WTC11 (cell line): ENCODE data around the gene SOX15. TPM values are rescaled to one million over a fixed set of nuclear protein-coding genes. Genes with fewer than 3 reads are reported as not detected.

Experiments
- ATAC-seq: fragments of 200-7000 bp; cut with Tn5 transposase; 2 replicates; pipeline ENCODE4 v1.10.0; 2021; ENCODE audit warnings: mild to moderate bottlenecking, moderate library complexity
- CTCF ChIA-PET: fragments of 300-600 bp; sonication (Branson Sonifier 250); formaldehyde crosslinking; loops from one replicate; lab custom pipeline; 2021; ENCODE audit warnings: antibody characterized with exemption; lab: Charles Lee
- POLR2A ChIA-PET: fragments of 350-600 bp; sonication (Branson Sonifier 250); formaldehyde crosslinking; loops from one replicate; lab custom pipeline; 2021; ENCODE audit warnings: antibody characterized with exemption; lab: Charles Lee
- DNase-seq: peaks from one replicate; pipeline ENCODE4 v3.0.0; 2021; ENCODE audit warnings: low spot score
- H3K27ac Mint-ChIP-seq: 2 replicates; pipeline ENCODE4 v1.8.0; 2021; ENCODE audit warnings: mixed read lengths
- H3K27me3 Mint-ChIP-seq: 2 replicates; pipeline ENCODE4 v1.8.0; 2021; ENCODE audit warnings: low read depth, mild to moderate bottlenecking, moderate library complexity, mixed read lengths
- H3K36me3 Mint-ChIP-seq: 2 replicates; pipeline ENCODE4 v1.8.0; 2021; ENCODE audit warnings: mixed read lengths
- H3K4me1 Mint-ChIP-seq: 2 replicates; pipeline ENCODE4 v1.8.0; 2022; ENCODE audit warnings: mixed read lengths
- H3K4me3 Mint-ChIP-seq: 2 replicates; pipeline ENCODE4 v1.8.0; 2021; ENCODE audit warnings: mild to moderate bottlenecking, moderate library complexity, mixed read lengths
- H3K9me3 Mint-ChIP-seq: 2 replicates; pipeline ENCODE4 v1.8.0; 2021; ENCODE audit warnings: mixed read lengths
- CREB1 ChIP-seq: sonication (generic); formaldehyde crosslinking; IDR thresholded peaks from 2 replicates; pipeline ENCODE4 v1.8.0; 2023; ENCODE audit warnings: mild to moderate bottlenecking, missing genetic modification reagents
- FOXP1 ChIP-seq: sonication (generic); formaldehyde crosslinking; IDR thresholded peaks from 2 replicates; pipeline ENCODE4 v1.8.0; 2022; ENCODE audit warnings: missing genetic modification reagents, mild to moderate bottlenecking, moderate library complexity, borderline replicate concordance
- IRF2 ChIP-seq: sonication (generic); formaldehyde crosslinking; IDR thresholded peaks from 2 replicates; pipeline ENCODE4 v1.8.0; 2022; ENCODE audit warnings: low read depth, missing genetic modification reagents, borderline replicate concordance
- NFE2L1 ChIP-seq: sonication (generic); formaldehyde crosslinking; IDR thresholded peaks from 2 replicates; pipeline ENCODE4 v1.8.1; 2023; ENCODE audit warnings: missing genetic modification reagents
- OVOL2 ChIP-seq: fragments of 250-450 bp; sonication (Bioruptor Pico); IDR thresholded peaks from 2 replicates; pipeline ENCODE4 v1.9.0; 2021; ENCODE audit warnings: mild to moderate bottlenecking, borderline replicate concordance
- total RNA-seq: library from RNA; stranded (reverse); gene quantifications from 3 replicates; pipeline ENCODE4 v1.2.3, GENCODE V29; 2021
- TF ChIP-seq, protein P1 (sequence below): sonication (generic); formaldehyde crosslinking; IDR thresholded peaks from 2 replicates; pipeline ENCODE4 v1.8.0; 2023; ENCODE audit warnings: missing genetic modification reagents, mild to moderate bottlenecking, borderline replicate concordance
- TF ChIP-seq, protein P2 (sequence below): fragments of 250-450 bp; sonication (Bioruptor Pico); IDR thresholded peaks from 2 replicates; pipeline ENCODE4 v2.1.2; 2022; ENCODE audit warnings: mild to moderate bottlenecking, moderate library complexity
- TF ChIP-seq, protein P3 (sequence below): sonication (generic); formaldehyde crosslinking; IDR thresholded peaks from 2 replicates; pipeline ENCODE4 v1.8.1; 2022; ENCODE audit warnings: mild to moderate bottlenecking, missing genetic modification reagents, moderate library complexity, borderline replicate concordance
- TF ChIP-seq, protein P4 (sequence below): sonication (generic); formaldehyde crosslinking; IDR thresholded peaks from 2 replicates; pipeline ENCODE4 v1.8.1; 2022; ENCODE audit warnings: mild to moderate bottlenecking, moderate library complexity, missing genetic modification reagents
- TF ChIP-seq, protein P5 (sequence below): sonication (generic); formaldehyde crosslinking; IDR thresholded peaks from 2 replicates; pipeline ENCODE4 v1.8.1; 2022; ENCODE audit warnings: low read depth, mild to moderate bottlenecking, moderate library complexity, missing genetic modification reagents, borderline replicate concordance
- TF ChIP-seq, protein P6 (sequence below): fragments of 250-450 bp; sonication (Bioruptor Pico); IDR thresholded peaks from 2 replicates; pipeline ENCODE4 v1.9.0; 2021; ENCODE audit warnings: mild to moderate bottlenecking, borderline replicate concordance
- TF ChIP-seq, protein P7 (sequence below): sonication (generic); formaldehyde crosslinking; IDR thresholded peaks from 2 replicates; pipeline ENCODE4 v1.8.0; 2023; ENCODE audit warnings: mild to moderate bottlenecking, missing genetic modification reagents

The SOX15 gene
- total RNA-seq, 1 experiment from 2014 or later: 19.9 TPM

DNA sequence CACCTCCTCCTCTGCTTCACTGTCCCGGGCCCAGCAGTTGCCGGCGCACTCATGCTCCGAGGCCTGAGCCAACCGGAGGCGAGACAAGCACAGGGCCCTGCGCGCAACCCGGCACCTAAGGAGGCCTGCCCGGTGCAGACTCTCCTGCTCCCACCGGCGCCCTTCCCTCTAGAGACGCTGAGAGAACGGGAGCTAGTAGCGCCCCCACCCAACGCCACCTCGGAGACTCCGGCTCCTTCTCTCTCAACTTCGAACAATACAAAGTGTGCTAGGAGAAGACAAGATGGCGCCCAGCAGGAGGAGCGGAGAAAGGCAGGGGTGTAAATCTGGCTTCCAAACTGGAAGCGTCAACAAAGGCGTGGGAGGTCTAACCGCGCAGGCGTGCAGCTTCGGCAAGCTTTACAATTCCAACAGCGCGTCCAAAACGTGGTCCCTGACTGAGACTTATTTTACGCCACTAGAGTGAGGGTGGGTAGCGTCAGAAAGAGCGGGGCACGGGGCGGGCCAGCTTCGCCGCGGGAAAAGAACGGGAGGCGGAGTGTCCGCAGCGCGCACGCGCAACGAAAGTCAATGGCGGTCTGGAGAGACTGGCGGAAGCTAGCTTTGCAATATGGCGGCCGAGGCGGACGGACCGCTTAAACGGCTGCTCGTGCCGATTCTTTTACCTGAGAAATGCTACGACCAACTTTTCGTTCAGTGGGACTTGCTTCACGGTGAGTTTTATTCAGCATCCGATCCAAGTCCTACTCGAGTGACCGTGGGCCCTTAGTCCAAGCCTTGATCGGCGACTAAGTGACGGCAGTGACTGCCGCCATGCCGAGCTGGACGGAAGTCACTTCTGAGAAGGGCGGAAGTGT lies 6.4 kb downstream of the SOX15 start, which contains the start of gene MPDU1 (continued):
- TF ChIP-seq, protein P1, sequence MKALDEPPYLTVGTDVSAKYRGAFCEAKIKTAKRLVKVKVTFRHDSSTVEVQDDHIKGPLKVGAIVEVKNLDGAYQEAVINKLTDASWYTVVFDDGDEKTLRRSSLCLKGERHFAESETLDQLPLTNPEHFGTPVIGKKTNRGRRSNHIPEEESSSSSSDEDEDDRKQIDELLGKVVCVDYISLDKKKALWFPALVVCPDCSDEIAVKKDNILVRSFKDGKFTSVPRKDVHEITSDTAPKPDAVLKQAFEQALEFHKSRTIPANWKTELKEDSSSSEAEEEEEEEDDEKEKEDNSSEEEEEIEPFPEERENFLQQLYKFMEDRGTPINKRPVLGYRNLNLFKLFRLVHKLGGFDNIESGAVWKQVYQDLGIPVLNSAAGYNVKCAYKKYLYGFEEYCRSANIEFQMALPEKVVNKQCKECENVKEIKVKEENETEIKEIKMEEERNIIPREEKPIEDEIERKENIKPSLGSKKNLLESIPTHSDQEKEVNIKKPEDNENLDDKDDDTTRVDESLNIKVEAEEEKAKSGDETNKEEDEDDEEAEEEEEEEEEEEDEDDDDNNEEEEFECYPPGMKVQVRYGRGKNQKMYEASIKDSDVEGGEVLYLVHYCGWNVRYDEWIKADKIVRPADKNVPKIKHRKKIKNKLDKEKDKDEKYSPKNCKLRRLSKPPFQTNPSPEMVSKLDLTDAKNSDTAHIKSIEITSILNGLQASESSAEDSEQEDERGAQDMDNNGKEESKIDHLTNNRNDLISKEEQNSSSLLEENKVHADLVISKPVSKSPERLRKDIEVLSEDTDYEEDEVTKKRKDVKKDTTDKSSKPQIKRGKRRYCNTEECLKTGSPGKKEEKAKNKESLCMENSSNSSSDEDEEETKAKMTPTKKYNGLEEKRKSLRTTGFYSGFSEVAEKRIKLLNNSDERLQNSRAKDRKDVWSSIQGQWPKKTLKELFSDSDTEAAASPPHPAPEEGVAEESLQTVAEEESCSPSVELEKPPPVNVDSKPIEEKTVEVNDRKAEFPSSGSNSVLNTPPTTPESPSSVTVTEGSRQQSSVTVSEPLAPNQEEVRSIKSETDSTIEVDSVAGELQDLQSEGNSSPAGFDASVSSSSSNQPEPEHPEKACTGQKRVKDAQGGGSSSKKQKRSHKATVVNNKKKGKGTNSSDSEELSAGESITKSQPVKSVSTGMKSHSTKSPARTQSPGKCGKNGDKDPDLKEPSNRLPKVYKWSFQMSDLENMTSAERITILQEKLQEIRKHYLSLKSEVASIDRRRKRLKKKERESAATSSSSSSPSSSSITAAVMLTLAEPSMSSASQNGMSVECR (CRISPR knock-in tag): 0 out of 2 replicates have a peak, but pooled peaks have one; percentile 21
- TF ChIP-seq FOXP1 (peak; percentile 49; the same call in 1 of the 2 replicates), CREB1 (CRISPR knock-in tag) (0 out of 2 replicates have a peak, but pooled peaks have one; percentile 55), IRF2 (CRISPR knock-in tag) (no peak)
- TF ChIP-seq, protein P2, sequence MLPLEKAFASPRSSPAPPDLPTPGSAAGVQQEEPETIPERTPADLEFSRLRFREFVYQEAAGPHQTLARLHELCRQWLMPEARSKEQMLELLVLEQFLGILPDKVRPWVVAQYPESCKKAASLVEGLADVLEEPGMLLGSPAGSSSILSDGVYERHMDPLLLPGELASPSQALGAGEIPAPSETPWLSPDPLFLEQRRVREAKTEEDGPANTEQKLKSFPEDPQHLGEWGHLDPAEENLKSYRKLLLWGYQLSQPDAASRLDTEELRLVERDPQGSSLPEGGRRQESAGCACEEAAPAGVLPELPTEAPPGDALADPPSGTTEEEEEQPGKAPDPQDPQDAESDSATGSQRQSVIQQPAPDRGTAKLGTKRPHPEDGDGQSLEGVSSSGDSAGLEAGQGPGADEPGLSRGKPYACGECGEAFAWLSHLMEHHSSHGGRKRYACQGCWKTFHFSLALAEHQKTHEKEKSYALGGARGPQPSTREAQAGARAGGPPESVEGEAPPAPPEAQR: no peak
- TF ChIP-seq, protein P3, sequence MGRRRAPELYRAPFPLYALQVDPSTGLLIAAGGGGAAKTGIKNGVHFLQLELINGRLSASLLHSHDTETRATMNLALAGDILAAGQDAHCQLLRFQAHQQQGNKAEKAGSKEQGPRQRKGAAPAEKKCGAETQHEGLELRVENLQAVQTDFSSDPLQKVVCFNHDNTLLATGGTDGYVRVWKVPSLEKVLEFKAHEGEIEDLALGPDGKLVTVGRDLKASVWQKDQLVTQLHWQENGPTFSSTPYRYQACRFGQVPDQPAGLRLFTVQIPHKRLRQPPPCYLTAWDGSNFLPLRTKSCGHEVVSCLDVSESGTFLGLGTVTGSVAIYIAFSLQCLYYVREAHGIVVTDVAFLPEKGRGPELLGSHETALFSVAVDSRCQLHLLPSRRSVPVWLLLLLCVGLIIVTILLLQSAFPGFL (CRISPR knock-in tag): 0 out of 2 replicates have a peak, but pooled peaks have one; percentile 52
- TF ChIP-seq, protein P4, sequence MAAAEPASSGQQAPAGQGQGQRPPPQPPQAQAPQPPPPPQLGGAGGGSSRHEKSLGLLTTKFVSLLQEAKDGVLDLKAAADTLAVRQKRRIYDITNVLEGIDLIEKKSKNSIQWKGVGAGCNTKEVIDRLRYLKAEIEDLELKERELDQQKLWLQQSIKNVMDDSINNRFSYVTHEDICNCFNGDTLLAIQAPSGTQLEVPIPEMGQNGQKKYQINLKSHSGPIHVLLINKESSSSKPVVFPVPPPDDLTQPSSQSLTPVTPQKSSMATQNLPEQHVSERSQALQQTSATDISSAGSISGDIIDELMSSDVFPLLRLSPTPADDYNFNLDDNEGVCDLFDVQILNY (CRISPR knock-in tag): peak; percentile 94; the same call in 1 of the 2 replicates
- TF ChIP-seq, protein P5, sequence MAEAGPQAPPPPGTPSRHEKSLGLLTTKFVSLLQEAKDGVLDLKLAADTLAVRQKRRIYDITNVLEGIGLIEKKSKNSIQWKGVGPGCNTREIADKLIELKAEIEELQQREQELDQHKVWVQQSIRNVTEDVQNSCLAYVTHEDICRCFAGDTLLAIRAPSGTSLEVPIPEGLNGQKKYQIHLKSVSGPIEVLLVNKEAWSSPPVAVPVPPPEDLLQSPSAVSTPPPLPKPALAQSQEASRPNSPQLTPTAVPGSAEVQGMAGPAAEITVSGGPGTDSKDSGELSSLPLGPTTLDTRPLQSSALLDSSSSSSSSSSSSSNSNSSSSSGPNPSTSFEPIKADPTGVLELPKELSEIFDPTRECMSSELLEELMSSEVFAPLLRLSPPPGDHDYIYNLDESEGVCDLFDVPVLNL (CRISPR knock-in tag): peak; percentile 88; the same call in 1 of the 2 replicates
- TF ChIP-seq, all 79 proteins: peak for 25

DNA sequence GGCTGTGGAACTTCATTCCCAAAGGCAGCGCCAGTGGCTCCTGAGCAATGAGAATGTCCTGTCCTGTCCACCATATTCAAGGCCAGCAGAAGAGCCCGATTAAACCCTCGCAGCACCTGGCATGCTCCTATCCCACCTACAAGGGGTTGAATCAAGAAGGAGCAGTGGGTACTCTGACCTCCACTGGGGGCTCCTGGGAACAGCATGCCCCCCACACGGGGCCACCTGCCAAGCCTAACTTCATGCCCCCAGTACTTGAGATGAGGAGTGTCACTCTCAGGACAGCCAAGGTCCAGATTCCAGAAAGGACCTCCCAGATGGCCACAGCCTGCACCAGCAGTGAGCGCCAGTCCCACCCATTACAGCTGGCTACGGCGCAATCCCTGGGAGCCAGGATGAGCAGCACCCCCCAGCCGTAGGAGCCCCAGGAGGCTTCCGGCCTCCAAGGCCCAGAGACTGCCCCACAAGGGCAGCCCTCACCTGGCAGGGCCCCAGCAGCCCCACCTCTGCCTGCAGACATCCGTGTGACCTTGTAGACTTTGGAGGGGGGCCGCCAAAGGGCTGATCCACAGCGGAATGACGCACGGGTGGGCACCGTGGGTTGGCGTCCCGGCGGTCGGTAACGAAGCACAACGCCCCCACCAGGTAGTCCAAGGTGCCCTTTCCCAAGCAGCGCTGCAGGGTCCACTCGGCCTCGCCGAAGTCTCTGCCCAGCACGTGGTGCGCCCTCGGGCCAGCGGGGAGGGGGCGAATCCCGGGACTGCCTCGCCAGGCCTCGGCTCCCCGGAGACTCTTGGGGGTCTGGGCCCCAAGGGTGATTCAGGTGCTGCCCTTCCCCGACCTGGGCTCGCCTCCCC lies 7.3 kb downstream of the SOX15 start:
- peak overlapping the region; percentile 75 for H3K27ac Mint-ChIP-seq
- peaks cover 25% of the 10 kb centered on the region for H3K36me3 Mint-ChIP-seq
- ATAC-seq: no peak
- no peaks in the 10 kb centered on the region for H3K9me3 Mint-ChIP-seq
- ChIA-PET CTCF (interaction anchor here (1.4 to 1.8 kb wide), 3 partner anchors 32 to 105 kb away, joined by 5 to 10 read pairs (median 5); partner anchors contain the start of genes FXR2, TP53 and WRAP53), POLR2A (interaction anchor here (0.6 to 2.8 kb wide), 7 partner anchors 10 to 274 kb away, joined by 3 to 26 read pairs (median 9); partner anchors contain the start of genes FXR2, SAT2, TP53 and WRAP53)
- peak; percentile 41 for DNase-seq
- H3K4me3 Mint-ChIP-seq: peak overlapping the region; percentile 97
- H3K27me3 Mint-ChIP-seq: no peaks in the 10 kb centered on the region
- H3K4me1 Mint-ChIP-seq: peaks cover 50% of the 10 kb centered on the region
- TF ChIP-seq, protein P5 (CRISPR knock-in tag): peak; percentile 44; the same call in 1 of the 2 replicates
- TF ChIP-seq, protein P6, sequence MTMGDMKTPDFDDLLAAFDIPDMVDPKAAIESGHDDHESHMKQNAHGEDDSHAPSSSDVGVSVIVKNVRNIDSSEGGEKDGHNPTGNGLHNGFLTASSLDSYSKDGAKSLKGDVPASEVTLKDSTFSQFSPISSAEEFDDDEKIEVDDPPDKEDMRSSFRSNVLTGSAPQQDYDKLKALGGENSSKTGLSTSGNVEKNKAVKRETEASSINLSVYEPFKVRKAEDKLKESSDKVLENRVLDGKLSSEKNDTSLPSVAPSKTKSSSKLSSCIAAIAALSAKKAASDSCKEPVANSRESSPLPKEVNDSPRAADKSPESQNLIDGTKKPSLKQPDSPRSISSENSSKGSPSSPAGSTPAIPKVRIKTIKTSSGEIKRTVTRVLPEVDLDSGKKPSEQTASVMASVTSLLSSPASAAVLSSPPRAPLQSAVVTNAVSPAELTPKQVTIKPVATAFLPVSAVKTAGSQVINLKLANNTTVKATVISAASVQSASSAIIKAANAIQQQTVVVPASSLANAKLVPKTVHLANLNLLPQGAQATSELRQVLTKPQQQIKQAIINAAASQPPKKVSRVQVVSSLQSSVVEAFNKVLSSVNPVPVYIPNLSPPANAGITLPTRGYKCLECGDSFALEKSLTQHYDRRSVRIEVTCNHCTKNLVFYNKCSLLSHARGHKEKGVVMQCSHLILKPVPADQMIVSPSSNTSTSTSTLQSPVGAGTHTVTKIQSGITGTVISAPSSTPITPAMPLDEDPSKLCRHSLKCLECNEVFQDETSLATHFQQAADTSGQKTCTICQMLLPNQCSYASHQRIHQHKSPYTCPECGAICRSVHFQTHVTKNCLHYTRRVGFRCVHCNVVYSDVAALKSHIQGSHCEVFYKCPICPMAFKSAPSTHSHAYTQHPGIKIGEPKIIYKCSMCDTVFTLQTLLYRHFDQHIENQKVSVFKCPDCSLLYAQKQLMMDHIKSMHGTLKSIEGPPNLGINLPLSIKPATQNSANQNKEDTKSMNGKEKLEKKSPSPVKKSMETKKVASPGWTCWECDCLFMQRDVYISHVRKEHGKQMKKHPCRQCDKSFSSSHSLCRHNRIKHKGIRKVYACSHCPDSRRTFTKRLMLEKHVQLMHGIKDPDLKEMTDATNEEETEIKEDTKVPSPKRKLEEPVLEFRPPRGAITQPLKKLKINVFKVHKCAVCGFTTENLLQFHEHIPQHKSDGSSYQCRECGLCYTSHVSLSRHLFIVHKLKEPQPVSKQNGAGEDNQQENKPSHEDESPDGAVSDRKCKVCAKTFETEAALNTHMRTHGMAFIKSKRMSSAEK (CRISPR knock-in tag): no peak
- TF ChIP-seq, protein P7, sequence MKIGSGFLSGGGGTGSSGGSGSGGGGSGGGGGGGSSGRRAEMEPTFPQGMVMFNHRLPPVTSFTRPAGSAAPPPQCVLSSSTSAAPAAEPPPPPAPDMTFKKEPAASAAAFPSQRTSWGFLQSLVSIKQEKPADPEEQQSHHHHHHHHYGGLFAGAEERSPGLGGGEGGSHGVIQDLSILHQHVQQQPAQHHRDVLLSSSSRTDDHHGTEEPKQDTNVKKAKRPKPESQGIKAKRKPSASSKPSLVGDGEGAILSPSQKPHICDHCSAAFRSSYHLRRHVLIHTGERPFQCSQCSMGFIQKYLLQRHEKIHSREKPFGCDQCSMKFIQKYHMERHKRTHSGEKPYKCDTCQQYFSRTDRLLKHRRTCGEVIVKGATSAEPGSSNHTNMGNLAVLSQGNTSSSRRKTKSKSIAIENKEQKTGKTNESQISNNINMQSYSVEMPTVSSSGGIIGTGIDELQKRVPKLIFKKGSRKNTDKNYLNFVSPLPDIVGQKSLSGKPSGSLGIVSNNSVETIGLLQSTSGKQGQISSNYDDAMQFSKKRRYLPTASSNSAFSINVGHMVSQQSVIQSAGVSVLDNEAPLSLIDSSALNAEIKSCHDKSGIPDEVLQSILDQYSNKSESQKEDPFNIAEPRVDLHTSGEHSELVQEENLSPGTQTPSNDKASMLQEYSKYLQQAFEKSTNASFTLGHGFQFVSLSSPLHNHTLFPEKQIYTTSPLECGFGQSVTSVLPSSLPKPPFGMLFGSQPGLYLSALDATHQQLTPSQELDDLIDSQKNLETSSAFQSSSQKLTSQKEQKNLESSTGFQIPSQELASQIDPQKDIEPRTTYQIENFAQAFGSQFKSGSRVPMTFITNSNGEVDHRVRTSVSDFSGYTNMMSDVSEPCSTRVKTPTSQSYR: no peak
- TF ChIP-seq OVOL2 (CRISPR knock-in tag) (no peak), NFE2L1 (CRISPR knock-in tag) (no peak)
